GM12878 (cell line): ENCODE data around the gene EIF2B5. TPM values are rescaled to one million over a fixed set of nuclear protein-coding genes. Genes with fewer than 3 reads are reported as not detected.

Experiments
- ATAC-seq: fragments of 200-7000 bp; cut with Tn5 transposase; 3 replicates; pipeline ENCODE4 v1.9.1; 2020; ENCODE audit warnings: mild to moderate bottlenecking, moderate library complexity
- BruUV-seq: library from RNA; stranded (reverse); fragments of 400-500 nt; replicated peaks from 2 replicates; lab custom pipeline; 2021; lab: Mats Ljungman, UMichigan
- CTCF ChIA-PET: fragments of 300-600 bp; sonication (Branson Sonifier 250); formaldehyde crosslinking; extraction: SDS; loops from one replicate; lab custom pipeline; 2021; ENCODE audit warnings: inconsistent platforms; lab: Yijun Ruan, JAX
- POLR2A ChIA-PET: fragments of 350-600 bp; formaldehyde crosslinking; extraction: SDS; loops from one replicate; lab custom pipeline; 2021; ENCODE audit warnings: inconsistent platforms; lab: Charles Lee
- RAD21 ChIA-PET: fragments of 300-600 bp; sonication (Branson Sonifier 250); formaldehyde crosslinking; loops from one replicate; lab custom pipeline; 2023; ENCODE audit warnings: antibody characterized with exemption; ENCODE audit not compliant: unreplicated experiment; lab: Charles Lee
- SMC1A ChIA-PET: fragments of 300-600 bp; sonication (Branson Sonifier 250); formaldehyde crosslinking; loops from one replicate; lab custom pipeline; 2023; ENCODE audit not compliant: unreplicated experiment, uncharacterized antibody; lab: Charles Lee
- DNase-seq: peaks from one replicate; pipeline ENCODE4 v3.0.0-alpha.2; 2011; ENCODE audit warnings: low read depth, low spot score
- FAIRE-seq: peaks from 3 replicates; lab custom pipeline; 2011; peaks lifted over from hg19 to GRCh38; lab: Jason Lieb, UNC
- H2AFZ ChIP-seq: 2 replicates; pipeline ENCODE4 v1.6.0; 2011; ENCODE audit warnings: low read depth, low read length, control low read depth; ENCODE audit not compliant: control insufficient read depth
- H3K27ac ChIP-seq: 2 replicates; pipeline ENCODE4 v1.5.1; 2011; ENCODE audit warnings: control low read depth; ENCODE audit not compliant: control insufficient read depth, insufficient read depth
- H3K27me3 ChIP-seq, 2 experiments: replicated peaks in 1 of 2; 2 replicates each; pipeline versions ENCODE4 v1.6.0 to v1.6.1; 2011; ENCODE audit warnings: low read length in 1 of 2; ENCODE audit not compliant: control insufficient read depth in 2 of 2, insufficient read depth in 2 of 2
- H3K36me3 ChIP-seq, 2 experiments: 2 replicates each; pipeline ENCODE4 v1.5.1; 2011; ENCODE audit warnings: low read length in 1 of 2; ENCODE audit not compliant: control insufficient read depth in 2 of 2, insufficient read depth in 2 of 2
- H3K4me1 ChIP-seq: 2 replicates; pipeline ENCODE4 v1.6.1; 2011; ENCODE audit warnings: mild to moderate bottlenecking, low read length, moderate library complexity, mixed read lengths; ENCODE audit not compliant: control insufficient read depth, insufficient read depth
- H3K4me2 ChIP-seq: 2 replicates; pipeline ENCODE4 v1.6.0; 2011; ENCODE audit warnings: control low read depth; ENCODE audit not compliant: control insufficient read depth, insufficient read depth
- H3K4me3 ChIP-seq: fragments of 200-600 bp; sonication (generic); 2 replicates; pipeline ENCODE4 v1.5.1; 2016
- H3K79me2 ChIP-seq: 2 replicates; pipeline ENCODE4 v1.6.0; 2011; ENCODE audit warnings: low read length; ENCODE audit not compliant: control insufficient read depth, insufficient read depth
- H3K9ac ChIP-seq: 2 replicates; pipeline ENCODE4 v1.8.0; 2011; ENCODE audit warnings: low read length, control low read depth, mixed read lengths; ENCODE audit not compliant: control insufficient read depth, insufficient read depth
- H3K9me3 ChIP-seq: replicated peaks from 3 replicates; pipeline ENCODE4 v1.5.1; 2011; ENCODE audit warnings: mild to moderate bottlenecking, low read length; ENCODE audit not compliant: control insufficient read depth, insufficient read depth
- H4K20me1 ChIP-seq: 2 replicates; pipeline ENCODE4 v1.6.0; 2011; ENCODE audit not compliant: control insufficient read depth, insufficient read depth
- DPF2 ChIP-seq: fragments of 450-650 bp; IDR thresholded peaks from 2 replicates; pipeline ENCODE4 v1.6.1; 2017; ENCODE audit warnings: mild to moderate bottlenecking
- E4F1 ChIP-seq: fragments of 450-650 bp; IDR thresholded peaks from 2 replicates; pipeline ENCODE4 v1.6.1; 2018; ENCODE audit warnings: borderline replicate concordance, mild to moderate bottlenecking; ENCODE audit not compliant: partially characterized antibody
- ETV6 ChIP-seq, 2 experiments: fragments of 450-650 bp in 1 of 2; IDR thresholded peaks in 1 of 2; conservative IDR thresholded peaks in 1 of 2; 2 replicates each; pipeline ENCODE4 v1.6.1; 2014; ENCODE audit warnings: antibody characterized with exemption in 1 of 2, borderline replicate concordance in 1 of 2, low read depth in 1 of 2, mild to moderate bottlenecking in 1 of 2, moderate library complexity in 1 of 2
- IRF3 ChIP-seq: fragments of 450-650 bp; IDR thresholded peaks from 2 replicates; pipeline ENCODE4 v1.6.1; 2014; ENCODE audit warnings: mild to moderate bottlenecking
- MEF2B ChIP-seq: fragments of 450-650 bp; IDR thresholded peaks from 2 replicates; pipeline ENCODE4 v1.6.1; 2018; ENCODE audit warnings: mild to moderate bottlenecking, moderate library complexity; ENCODE audit not compliant: partially characterized antibody, poor library complexity, severe bottlenecking
- NR2C1 ChIP-seq: fragments of 450-650 bp; IDR thresholded peaks from 2 replicates; pipeline ENCODE4 v1.6.1; 2017; ENCODE audit warnings: antibody characterized with exemption, mild to moderate bottlenecking, moderate library complexity
- PKNOX1 ChIP-seq: fragments of 450-650 bp; IDR thresholded peaks from 2 replicates; pipeline ENCODE4 v1.6.1; 2016; ENCODE audit warnings: mild to moderate bottlenecking
- WRNIP1 ChIP-seq: IDR thresholded peaks from 2 replicates; pipeline ENCODE4 v1.6.1; 2011; ENCODE audit warnings: low read depth, low read length, improper control_type of control experiment, borderline replicate concordance
- YY1 ChIP-seq: IDR thresholded peaks from 2 replicates; pipeline ENCODE4 v1.6.1; 2011; ENCODE audit warnings: low read depth, mild to moderate bottlenecking, low read length
- ZNF217 ChIP-seq: fragments of 450-650 bp; IDR thresholded peaks from 2 replicates; pipeline ENCODE4 v1.6.1; 2017; ENCODE audit warnings: antibody characterized with exemption, mild to moderate bottlenecking
- ZNF274 ChIP-seq: IDR thresholded peaks from one replicate; pipeline ENCODE4 v1.8.0; 2011; ENCODE audit not compliant: insufficient read length, insufficient read depth
- WGBS: methylation state at CpG from one replicate; pipeline ENCODE4 v1.1.6; 2016; ENCODE audit warnings: low lambda C conversion rate; ENCODE audit not compliant: insufficient replicate concordance, insufficient coverage; ENCODE audit errors: missing lambda C conversion rate; 5-methylcytosine and 5-hydroxymethylcytosine counted together
- in situ Hi-C: fragments of 300-500 bp; cut with MboI; formaldehyde crosslinking; loops from 9 replicates; pipeline ENCODE4 v1.14.3; 2018; ENCODE audit warnings: mixed read lengths
- intact Hi-C: fragments of 100-400 bp; cut with micrococcal nuclease; formaldehyde crosslinking; loops from one replicate; pipeline ENCODE4 v1.14.2; 2022; ENCODE audit not compliant: unreplicated experiment
- polyA plus RNA-seq, 11 experiments: library from polyadenylated mRNA; depleted of rRNA in 4 of 11; unstranded in 6 of 11; stranded (reverse) in 5 of 11; fragments of >200 nt; fragmentation: Nextera tagmentation in 4 of 11; fragmentation: Illumina TruSeq in 1 of 11; extraction: Ambion mirVana in 4 of 11; extraction: Trizol in 1 of 11; gene quantifications; 1 replicate in 1 of 11; 2 replicates in 10 of 11; pipeline versions ENCODE4 v1.2.1 to v1.2.3, GENCODE V29; 2011 to 2016; ENCODE audit warnings: inconsistent platforms in 2 of 11, missing spikeins in 2 of 11, low read depth in 1 of 11
- total RNA-seq, 4 experiments: library from RNA; depleted of rRNA in 3 of 4; stranded (reverse); fragments of >200 nt in 3 of 4; fragmentation: Illumina TruSeq in 1 of 4; extraction: Trizol in 1 of 4; gene quantifications; 2 replicates each; pipeline versions ENCODE4 v1.2.1 to v1.2.3, GENCODE V29; 2013 to 2021
- TF ChIP-seq, protein P1 (sequence below): fragments of 450-650 bp; formaldehyde crosslinking; IDR thresholded peaks from 2 replicates; pipeline ENCODE4 v1.4.0; 2022; ENCODE audit warnings: mild to moderate bottlenecking, moderate library complexity
- TF ChIP-seq, protein P2 (sequence below): IDR thresholded peaks from 2 replicates; pipeline ENCODE4 v1.6.1; 2012; ENCODE audit warnings: low read length, inconsistent platforms

EIF2B5 gene
- total and polyA plus RNA-seq, 10 of the 15 experiments (the other 5 are each of a cell fraction or from before 2014, with no cell fraction given), result 13.7 to 82.7 (median 52.2) TPM

GRCh38 chr3:184193991-184194539, 58.9 kb downstream of the EIF2B5 start:
- ChIA-PET SMC1A (no interaction called here), RAD21 (no interaction called here), POLR2A (no interaction called here), CTCF (no interaction called here)
- intact Hi-C loops (no loop called here), in situ Hi-C loops (no loop called here)
- no peak for ATAC-seq
- FAIRE-seq, result no peak
- H3K9me3 ChIP-seq, result no peaks in the 10 kb centered on the region
- peaks cover 11 to 27% of the 10 kb centered on the region in 2 experiments; a peak in 3 of 4 replicates for H3K36me3 ChIP-seq
- DNase-seq, result no peak
- no peak overlapping the region for H3K9ac ChIP-seq
- WGBS, result 98% methylated on average over 9 of the region's 9 CpGs
- no peaks in the 10 kb centered on the region for H3K79me2 ChIP-seq
- peaks cover 1% of the 10 kb centered on the region; the same call in 1 of the 2 replicates for H4K20me1 ChIP-seq
- no peak overlapping the region for H2AFZ ChIP-seq
- no TSS peak for BruUV-seq
- no peak overlapping the region for H3K4me3 ChIP-seq
- H3K4me1 ChIP-seq, result no peaks in the 10 kb centered on the region
- H3K27me3 ChIP-seq, result no peaks in the 10 kb centered on the region
- no peak overlapping the region for H3K27ac ChIP-seq
- no peak overlapping the region for H3K4me2 ChIP-seq
- TF ChIP-seq IRF3 (no peak), E4F1 (no peak), PKNOX1 (no peak), ZNF217 (no peak), DPF2 (no peak), YY1 (no peak), ZNF274 (no peak), ETV6 (conservative IDR thresholded peaks at IDR 0.05 in 1 of 2, IDR thresholded peaks at IDR 0.05 in 1 of 2; ENCODE audit: borderline replicate concordance in 1 of 2, low read depth in 1 of 2) (no peak), NR2C1 (no peak), MEF2B (no peak), WRNIP1 (no peak)
- TF ChIP-seq, protein P1, sequence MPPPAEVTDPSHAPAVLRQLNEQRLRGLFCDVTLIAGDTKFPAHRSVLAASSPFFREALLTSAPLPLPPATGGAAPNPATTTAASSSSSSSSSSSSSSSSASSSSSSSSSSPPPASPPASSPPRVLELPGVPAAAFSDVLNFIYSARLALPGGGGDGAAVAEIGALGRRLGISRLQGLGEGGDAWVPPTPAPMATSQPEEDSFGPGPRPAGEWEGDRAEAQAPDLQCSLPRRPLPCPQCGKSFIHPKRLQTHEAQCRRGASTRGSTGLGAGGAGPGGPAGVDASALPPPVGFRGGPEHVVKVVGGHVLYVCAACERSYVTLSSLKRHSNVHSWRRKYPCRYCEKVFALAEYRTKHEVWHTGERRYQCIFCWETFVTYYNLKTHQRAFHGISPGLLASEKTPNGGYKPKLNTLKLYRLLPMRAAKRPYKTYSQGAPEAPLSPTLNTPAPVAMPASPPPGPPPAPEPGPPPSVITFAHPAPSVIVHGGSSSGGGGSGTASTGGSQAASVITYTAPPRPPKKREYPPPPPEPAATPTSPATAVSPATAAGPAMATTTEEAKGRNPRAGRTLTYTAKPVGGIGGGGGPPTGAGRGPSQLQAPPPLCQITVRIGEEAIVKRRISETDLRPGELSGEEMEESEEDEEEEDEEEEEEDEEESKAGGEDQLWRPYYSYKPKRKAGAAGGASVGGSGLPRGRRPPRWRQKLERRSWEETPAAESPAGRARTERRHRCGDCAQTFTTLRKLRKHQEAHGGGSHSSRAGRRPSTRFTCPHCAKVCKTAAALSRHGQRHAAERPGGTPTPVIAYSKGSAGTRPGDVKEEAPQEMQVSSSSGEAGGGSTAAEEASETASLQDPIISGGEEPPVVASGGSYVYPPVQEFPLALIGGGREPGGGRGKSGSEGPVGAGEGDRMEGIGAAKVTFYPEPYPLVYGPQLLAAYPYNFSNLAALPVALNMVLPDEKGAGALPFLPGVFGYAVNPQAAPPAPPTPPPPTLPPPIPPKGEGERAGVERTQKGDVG (CRISPR knock-in tag), result no peak
- TF ChIP-seq, protein P2, sequence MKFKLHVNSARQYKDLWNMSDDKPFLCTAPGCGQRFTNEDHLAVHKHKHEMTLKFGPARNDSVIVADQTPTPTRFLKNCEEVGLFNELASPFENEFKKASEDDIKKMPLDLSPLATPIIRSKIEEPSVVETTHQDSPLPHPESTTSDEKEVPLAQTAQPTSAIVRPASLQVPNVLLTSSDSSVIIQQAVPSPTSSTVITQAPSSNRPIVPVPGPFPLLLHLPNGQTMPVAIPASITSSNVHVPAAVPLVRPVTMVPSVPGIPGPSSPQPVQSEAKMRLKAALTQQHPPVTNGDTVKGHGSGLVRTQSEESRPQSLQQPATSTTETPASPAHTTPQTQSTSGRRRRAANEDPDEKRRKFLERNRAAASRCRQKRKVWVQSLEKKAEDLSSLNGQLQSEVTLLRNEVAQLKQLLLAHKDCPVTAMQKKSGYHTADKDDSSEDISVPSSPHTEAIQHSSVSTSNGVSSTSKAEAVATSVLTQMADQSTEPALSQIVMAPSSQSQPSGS, result no peak
